Measurements from ENCODE around the gene NSMCE4A.

- no peak for TF ChIP-seq POLR2A (IDR thresholded peaks at IDR 0.05)
- no peak for TF ChIP-seq CTCF (IDR thresholded peaks at IDR 0.05)
These were observed 48.2 kb downstream of the NSMCE4A start for GRCh38 chr10:121926671-121927317.
